RWPE2 (cell line): Measurements from ENCODE around the gene HSPB2.

Experiments used
- ATAC-seq: fragments of 200-7000 bp; cut with Tn5 transposase; 3 replicates; pipeline ENCODE4 v1.9.1; 2021; ENCODE audit warnings: low read depth
- DNase-seq: peaks from one replicate; pipeline ENCODE4 v3.0.0-alpha.2; 2020; ENCODE audit warnings: low spot score
- H3K27ac ChIP-seq: fragments of 450-650 bp; 2 replicates; pipeline ENCODE4 v1.5.1; 2017; ENCODE audit warnings: mild to moderate bottlenecking; ENCODE audit not compliant: poor library complexity, severe bottlenecking
- H3K27me3 ChIP-seq: fragments of 250-450 bp; sonication (Bioruptor Pico); 2 replicates; pipeline ENCODE4 v1.5.1; 2021; ENCODE audit warnings: mild to moderate bottlenecking, moderate library complexity; ENCODE audit not compliant: insufficient read depth, poor library complexity, severe bottlenecking
- H3K36me3 ChIP-seq: fragments of 250-450 bp; sonication (Bioruptor Pico); 2 replicates; pipeline ENCODE4 v1.5.1; 2020; ENCODE audit warnings: low read depth, mild to moderate bottlenecking, moderate library complexity
- H3K4me1 ChIP-seq: fragments of 250-450 bp; sonication (Bioruptor Pico); 2 replicates; pipeline ENCODE4 v1.5.1; 2021; ENCODE audit warnings: mild to moderate bottlenecking, moderate library complexity; ENCODE audit not compliant: insufficient read depth, poor library complexity, severe bottlenecking
- H3K4me3 ChIP-seq: fragments of 250-450 bp; sonication (Bioruptor Pico); 2 replicates; pipeline ENCODE4 v1.5.1; 2021; ENCODE audit warnings: mild to moderate bottlenecking, moderate library complexity; ENCODE audit not compliant: severe bottlenecking
- H3K9me3 ChIP-seq: fragments of 250-450 bp; sonication (Bioruptor Pico); 2 replicates; pipeline ENCODE4 v1.5.1; 2021; ENCODE audit warnings: mild to moderate bottlenecking, moderate library complexity; ENCODE audit not compliant: severe bottlenecking
- CTCF ChIP-seq: fragments of 450-650 bp; IDR thresholded peaks from one replicate; pipeline ENCODE4 v1.5.1; 2017; ENCODE audit warnings: mild to moderate bottlenecking, moderate library complexity; ENCODE audit not compliant: poor library complexity, severe bottlenecking

HSPB2 gene

DNA sequence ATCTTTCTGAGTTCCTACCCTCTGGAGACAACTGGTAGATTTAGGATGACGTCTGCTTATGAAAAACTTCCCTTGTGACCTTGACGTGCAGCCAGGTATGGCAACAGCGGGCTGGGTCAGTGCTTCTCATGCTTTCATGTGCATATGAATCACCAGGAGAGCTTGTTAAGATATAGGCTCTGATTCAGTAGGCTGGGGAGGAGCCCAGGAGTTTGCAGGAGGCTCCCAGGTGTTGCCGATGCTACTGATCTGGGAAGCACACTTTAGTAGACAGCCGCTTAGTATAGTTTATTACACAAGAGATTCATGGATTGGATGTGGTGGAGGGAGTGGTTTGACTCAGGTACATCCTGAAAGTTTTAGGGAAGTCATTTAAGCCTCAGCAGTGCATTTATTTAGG, 48.4 kb downstream of the HSPB2 start:
- H3K4me1 ChIP-seq: peaks cover 11% of the 10 kb centered on the region
- TF ChIP-seq CTCF: no peak
- H3K27me3 ChIP-seq: no peaks in the 10 kb centered on the region
- H3K4me3 ChIP-seq: no peak overlapping the region
- H3K36me3 ChIP-seq: no peaks in the 10 kb centered on the region
- ATAC-seq: peak; percentile 100
- no peaks in the 10 kb centered on the region for H3K9me3 ChIP-seq
- peak overlapping the region; percentile 54 for H3K27ac ChIP-seq
- peak; percentile 90 for DNase-seq

DNA sequence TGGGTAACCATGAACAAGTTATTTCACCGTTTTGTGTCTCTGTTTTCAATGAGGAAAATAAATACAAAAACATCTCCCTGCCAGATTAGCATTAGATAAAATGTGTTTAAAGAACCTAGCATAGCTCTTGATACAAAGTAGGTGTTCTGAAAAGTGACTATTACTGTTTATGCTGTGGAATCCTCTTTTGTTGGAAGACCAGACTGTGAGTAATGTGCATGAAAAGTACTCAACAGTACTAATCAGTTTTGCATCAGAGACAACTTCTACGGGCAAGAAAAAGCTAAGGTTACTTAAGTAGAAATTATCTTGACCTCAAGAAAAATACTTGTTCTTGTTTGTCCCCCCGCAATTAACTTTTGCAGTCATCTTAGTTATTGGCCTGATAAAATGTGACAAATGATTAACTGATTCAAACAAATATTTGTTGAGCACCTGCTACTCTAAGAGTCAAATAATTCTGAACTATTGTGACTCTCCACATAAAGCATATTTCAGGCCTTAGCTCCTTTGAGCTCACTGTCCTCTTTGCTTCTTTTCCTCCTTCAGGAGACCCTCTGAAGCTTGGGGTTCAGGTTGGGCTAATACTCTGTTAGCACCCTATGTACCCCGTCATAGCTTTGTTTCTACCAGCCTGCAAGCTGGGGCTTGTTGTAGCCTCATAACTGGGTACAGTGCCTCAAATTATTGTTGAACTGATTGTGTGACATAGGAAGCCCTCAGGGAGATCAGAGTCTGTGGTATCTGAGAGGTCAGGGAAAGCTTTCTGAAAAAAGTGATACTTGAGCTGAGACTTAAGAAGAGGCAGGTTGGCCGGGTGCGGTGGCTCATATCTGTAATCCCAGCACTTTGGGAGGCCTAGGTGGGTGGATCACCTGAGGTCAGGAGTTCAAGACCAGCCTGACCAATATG, 49.1 kb downstream of the HSPB2 start:
- no peaks in the 10 kb centered on the region for H3K36me3 ChIP-seq
- no peak overlapping the region for H3K4me3 ChIP-seq
- no peaks in the 10 kb centered on the region for H3K9me3 ChIP-seq
- peaks cover 11% of the 10 kb centered on the region for H3K4me1 ChIP-seq
- no peaks in the 10 kb centered on the region for H3K27me3 ChIP-seq
- H3K27ac ChIP-seq: peak overlapping the region; percentile 54
- DNase-seq (no peak), ATAC-seq (no peak)
- TF ChIP-seq CTCF: no peak
